SK-N-SH (cell line): ENCODE data around the gene DISP2.

ENCODE experiments used
- CTCF ChIP-seq: fragments of 200-600 bp; sonication (generic); IDR thresholded peaks from 2 replicates; pipeline ENCODE4 v1.6.1; 2017; ENCODE audit warnings: antibody characterized with exemption, mild to moderate bottlenecking, moderate library complexity
- EZH2phosphoT487 ChIP-seq: fragments of 200-600 bp; sonication (generic); IDR thresholded peaks from 2 replicates; pipeline ENCODE4 v1.6.1; 2017; ENCODE audit warnings: low read depth, mixed run types, mild to moderate bottlenecking, antibody characterized with exemption, moderate library complexity, borderline replicate concordance
- JUND ChIP-seq: IDR thresholded peaks from 2 replicates; pipeline ENCODE4 v1.4.0; 2012
- MXI1 ChIP-seq: IDR thresholded peaks from 2 replicates; pipeline ENCODE4 v1.6.1; 2012; ENCODE audit warnings: mild to moderate bottlenecking, low read depth, low read length, improper control_type of control experiment
- NFIC ChIP-seq: IDR thresholded peaks from 2 replicates; pipeline ENCODE4 v1.4.0; 2012; ENCODE audit warnings: borderline replicate concordance
- POLR2AphosphoS5 ChIP-seq: IDR thresholded peaks from 2 replicates; pipeline ENCODE4 v1.6.1; 2012; ENCODE audit warnings: low read depth, low read length
- RCOR1 ChIP-seq: fragments of 150-350 bp; IDR thresholded peaks from 2 replicates; pipeline ENCODE4 v1.6.1; 2017; ENCODE audit warnings: antibody characterized with exemption, low read length
- SIN3A ChIP-seq: IDR thresholded peaks from 2 replicates; pipeline ENCODE4 v1.6.1; 2012; ENCODE audit warnings: low read depth, mild to moderate bottlenecking, low read length, moderate library complexity, borderline replicate concordance
- USF2 ChIP-seq: fragments of 150-350 bp; IDR thresholded peaks from 2 replicates; pipeline ENCODE4 v1.6.1; 2017; ENCODE audit warnings: antibody characterized with exemption, low read length, low read depth, borderline replicate concordance
- TF ChIP-seq, protein P1 (sequence below): IDR thresholded peaks from 2 replicates; pipeline ENCODE4; 2012

DNA sequence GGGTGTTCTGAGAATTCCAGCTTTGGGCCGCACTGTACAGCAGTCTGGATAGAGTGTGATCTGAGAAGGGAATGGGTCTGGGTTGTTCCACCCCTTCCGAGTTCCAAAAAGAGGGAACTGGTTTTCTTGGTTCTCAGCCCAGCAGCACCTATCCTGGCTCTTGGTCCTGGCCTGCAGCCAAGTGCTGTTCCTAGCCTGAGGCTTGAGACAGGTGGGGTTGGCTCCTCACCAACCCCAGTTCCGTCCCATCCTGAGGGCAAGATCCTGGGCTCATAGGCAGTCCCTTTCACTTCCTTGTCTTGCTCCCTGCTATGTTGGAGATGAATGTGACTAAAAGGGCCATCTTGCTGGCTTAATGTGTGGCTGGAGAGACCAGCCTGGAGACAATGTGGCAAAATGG lies 62.8 kb downstream of the DISP2 start:
- TF ChIP-seq CTCF = no peak
- TF ChIP-seq USF2 = no peak
- TF ChIP-seq, protein P1, sequence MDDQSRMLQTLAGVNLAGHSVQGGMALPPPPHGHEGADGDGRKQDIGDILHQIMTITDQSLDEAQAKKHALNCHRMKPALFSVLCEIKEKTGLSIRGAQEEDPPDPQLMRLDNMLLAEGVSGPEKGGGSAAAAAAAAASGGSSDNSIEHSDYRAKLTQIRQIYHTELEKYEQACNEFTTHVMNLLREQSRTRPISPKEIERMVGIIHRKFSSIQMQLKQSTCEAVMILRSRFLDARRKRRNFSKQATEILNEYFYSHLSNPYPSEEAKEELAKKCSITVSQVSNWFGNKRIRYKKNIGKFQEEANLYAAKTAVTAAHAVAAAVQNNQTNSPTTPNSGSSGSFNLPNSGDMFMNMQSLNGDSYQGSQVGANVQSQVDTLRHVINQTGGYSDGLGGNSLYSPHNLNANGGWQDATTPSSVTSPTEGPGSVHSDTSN = no peak
- TF ChIP-seq MXI1 = no peak
- no peak for TF ChIP-seq EZH2phosphoT487
- peak; percentile 39; the same call in 1 of the 2 replicates for TF ChIP-seq NFIC
- TF ChIP-seq JUND = no peak
- TF ChIP-seq SIN3A = no peak
- no peak for TF ChIP-seq RCOR1
- TF ChIP-seq POLR2AphosphoS5 = no peak
